ENCODE measurements around the gene EIF3A.
A peak's percentile ranks its signal among the peaks of the same experiment; 100 is the strongest.
"Not testable (repeated sequence)": the region's sequence is repeated elsewhere in the genome, so short reads cannot be mapped to it uniquely, and the experiment has no call there.

The EIF3A gene

DNA sequence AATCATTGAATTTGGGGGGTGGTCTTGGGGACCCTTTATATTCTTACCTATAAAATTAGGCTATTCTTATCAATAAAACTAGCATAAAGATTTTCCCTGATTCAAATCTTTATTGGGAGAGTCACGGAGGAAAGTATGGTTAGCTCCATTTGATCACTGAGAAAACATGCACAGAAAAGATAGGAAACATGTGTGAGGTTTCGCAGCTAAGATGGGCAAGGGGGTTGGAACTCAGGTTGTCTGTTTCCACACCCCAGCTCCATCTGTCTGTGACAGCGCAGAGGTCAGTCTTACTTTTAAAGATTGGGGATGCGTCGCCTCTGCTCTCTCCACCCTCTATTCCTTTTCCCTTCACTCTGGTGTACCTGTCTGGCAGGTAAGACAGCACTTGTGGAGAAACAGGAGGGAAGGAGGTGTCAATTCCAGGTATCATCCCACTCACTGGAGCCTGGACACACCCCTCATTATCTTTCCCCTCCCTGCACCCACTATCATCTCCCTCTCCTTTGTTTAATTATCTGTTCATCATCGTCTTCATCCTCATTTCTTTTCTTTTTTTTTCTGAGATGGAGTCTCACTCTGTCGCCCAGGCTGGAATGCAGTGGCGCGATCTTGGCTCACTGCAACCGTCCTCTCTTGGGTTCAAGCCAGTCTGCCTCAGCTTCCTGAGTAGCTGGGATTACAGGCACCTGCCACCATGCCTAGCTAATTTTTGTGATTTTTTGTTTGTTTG lies 20.9 kb upstream of the EIF3A start:
- no peak for DNase-seq

DNA sequence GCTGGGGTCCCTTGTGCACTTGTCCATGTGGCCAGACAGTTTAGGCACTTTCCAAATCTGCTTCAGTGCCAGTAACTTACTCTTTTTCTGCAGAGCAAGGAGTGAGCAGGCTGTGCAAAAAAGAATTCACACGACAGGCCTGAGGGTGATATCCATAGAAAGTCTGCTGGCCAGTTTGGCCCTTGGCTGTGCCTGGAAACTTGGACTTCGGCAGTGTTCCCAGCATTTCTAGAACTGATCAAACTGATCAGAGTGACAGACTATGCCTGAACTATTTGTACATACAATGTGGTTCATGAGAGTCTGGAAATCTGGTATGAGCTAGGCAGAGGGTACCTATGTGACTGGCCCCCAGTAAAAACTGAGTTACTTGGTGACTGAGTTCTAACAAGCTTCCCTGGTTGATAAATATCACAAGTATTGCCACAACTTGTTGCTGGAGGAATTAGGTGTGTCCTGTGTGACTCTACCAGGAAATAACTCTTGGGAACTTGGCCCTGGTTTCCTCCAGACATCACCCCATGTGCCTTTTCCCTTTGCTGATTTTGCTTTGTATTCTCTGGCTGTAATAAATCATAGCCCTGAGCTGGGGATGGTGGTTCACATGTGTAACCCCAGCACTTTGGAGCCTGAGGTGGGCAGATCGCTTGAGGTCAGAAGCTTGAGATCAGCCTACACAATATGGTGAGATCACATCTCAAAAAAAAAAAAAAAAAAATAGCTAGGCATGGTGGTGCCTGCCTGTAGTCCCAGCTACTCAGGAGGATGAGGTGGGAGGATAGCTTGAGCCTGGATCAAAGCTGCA lies 20.0 kb upstream of the EIF3A start:
- DNase-seq, result no peak

DNA sequence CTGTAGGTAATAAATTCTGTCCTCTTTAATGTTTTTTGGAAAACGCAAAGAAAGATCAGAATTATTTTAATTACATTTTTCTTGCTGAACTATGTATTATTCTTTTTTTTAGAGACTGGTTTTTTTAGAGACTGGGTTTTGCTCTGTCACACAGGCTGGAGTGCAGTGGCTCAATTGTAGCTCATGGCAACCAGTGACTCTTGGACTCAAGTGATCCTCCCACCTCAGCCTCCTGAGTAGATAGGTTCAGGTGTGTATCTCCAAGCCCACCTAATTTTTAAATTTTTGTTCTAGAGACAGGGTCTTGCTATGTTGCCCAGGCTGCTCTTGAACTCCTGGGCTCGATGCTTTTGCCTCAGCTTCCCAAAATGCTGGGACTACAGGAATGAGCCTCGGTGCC lies 18.0 kb upstream of the EIF3A start:
- DNase-seq, result no peak

DNA sequence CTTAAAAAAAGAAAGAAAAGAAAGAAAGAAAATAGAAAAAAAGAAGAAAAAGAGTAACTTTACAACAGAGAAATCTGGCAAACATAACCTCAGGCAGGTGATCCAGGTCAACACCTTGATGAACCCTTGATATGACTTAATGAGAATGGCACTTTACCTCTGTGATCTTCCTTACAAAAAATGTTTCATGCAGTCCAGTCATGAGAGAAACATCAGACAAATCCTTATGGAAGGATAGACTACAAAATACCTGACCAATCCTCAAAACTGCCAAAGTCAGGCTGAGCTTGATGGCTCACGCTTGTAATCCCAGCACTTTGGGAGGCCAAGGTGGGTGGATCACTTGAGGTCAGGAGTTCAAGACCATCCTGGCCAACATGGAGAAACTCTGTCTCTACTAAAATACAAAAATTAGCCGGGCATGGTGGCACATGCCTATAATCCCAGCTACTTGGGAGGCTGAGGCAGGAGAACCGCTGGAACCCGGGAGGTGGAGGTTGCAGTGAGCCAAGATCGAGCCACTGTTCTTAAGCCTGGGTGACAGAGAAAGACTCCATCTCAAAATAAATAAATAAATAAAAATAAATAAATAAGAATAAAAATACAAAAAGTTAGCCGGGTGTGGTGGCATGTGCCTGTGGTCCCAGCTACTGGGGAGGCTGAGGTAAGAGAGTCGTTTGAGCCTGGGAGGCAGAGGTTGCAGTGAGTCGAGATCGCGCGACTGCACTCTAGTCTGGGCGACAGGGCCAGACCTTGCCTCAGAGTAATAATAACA lies 16.2 kb upstream of the EIF3A start:
- DNase-seq, result not testable (repeated sequence)

DNA sequence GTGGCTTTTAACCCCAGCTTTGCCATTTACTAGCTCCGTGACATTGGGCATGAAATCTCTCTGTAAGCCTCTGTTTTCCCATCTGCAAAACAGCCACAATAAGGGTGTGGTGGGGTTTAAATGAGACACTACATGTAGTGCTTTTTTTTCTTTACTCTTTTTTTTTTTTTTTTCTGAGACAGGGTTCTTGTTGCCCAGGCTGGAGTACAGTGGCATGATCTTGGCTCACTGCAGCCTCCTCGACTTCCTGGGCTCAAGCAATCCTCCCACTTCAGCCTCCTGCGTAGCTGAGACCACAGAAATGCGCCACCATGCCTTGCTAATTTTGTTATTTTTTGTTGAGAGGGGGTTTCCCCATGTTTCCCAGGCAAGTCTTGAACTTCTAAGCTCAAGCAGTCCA lies 15.0 kb upstream of the EIF3A start:
- DNase-seq, result no peak

DNA sequence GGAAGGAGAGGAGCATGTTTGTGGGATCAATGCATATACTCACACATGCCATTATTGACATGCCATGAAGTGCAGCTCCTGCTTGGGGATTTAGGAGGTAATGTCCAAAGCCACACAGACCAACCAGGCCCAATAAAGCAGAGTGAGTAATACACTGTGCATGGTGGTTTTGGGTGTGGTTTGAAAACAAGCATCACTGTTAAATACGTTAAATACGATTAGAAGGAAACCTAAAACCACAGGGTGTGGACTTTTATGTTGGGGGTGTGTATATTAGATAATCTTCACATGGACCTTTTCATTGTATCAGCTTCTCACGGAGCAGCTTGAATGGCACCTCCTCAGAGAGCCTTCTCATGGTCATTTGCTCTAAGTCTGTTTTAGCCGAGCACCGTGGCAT lies 10.4 kb upstream of the EIF3A start:
- DNase-seq, result peak; percentile 83

DNA sequence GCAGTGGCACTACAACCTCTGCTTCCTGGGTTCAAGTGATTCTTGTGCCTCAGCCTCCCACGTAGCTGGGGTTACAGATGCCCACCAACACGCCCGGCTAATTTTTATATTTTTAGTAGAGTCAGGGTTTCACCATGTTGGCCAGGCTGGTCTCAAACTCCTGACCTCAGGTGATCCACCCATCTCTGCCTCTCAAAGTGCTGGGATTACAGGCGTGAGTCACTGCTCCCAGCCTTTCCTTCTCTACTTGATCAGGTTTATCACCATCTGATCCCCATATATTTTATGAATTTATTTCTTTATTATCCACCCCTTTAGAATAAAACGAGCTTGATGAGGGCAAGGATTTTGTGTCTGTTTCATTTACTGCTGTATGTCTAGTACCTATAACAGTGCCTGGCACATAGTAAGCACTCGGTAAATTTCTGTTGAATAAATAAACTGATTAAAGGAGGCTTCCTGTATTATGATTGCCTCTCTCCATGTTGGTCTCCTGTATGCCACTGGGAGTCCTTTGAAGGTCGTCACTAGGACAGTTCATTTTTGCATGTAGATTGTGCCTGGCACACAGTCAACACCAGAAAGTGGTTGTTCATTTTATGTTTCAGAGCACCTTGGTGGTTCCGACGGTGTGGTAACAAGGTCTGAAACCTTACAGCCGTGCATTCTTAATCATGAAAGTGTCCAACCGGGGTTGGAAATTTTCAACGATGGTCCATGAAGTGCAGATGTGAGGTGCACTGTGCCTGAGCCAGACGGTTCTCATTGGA lies 9.6 kb upstream of the EIF3A start:
- no peak for DNase-seq

DNA sequence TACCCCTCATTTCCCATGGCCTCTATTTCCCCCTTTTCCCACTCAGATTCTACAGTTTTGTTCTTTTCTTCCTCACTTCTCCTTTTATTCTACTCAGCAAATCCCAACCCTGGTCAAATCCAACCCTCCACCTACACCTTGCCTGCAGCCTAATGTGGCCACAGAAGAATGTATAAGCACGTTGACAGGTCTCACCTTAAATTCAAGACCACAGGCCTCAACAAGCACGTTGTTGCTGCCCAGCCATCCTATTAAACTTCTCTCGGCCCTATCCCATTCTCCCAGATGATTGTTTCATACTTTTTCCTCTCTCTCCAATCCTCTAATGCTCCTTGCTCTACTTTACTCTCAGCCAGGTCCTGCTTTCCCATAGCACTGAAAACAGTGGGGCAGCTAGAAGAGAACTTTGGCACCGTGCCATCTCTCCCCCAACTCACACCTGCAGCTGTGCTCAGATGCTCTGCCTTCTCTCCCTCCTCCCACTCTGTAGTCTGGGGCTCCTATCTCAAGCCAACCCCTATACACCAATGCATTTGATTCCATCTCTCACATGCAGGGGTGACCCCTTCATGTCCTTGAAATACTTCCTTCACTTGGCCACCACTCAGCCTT lies 6.8 kb upstream of the EIF3A start:
- no peak for DNase-seq

DNA sequence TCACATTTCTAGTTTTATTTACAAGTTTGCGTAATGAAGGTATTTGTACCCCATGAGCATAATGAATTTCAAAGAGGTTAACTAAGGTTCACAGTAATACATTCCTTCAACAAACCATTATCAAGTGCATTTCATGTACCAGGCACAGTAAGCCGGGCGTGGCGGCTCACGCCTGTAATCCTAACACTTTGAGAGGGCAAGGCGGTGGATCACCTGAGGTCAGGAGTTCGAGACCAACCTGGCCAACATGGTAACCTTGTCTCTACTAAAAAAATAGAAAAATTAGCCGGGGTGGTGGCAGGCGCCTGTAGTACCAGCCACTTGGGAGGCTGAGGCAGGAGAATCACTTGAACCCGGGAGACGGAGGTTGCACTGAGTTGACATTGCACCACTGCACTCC lies 4.3 kb upstream of the EIF3A start:
- no peak for DNase-seq

DNA sequence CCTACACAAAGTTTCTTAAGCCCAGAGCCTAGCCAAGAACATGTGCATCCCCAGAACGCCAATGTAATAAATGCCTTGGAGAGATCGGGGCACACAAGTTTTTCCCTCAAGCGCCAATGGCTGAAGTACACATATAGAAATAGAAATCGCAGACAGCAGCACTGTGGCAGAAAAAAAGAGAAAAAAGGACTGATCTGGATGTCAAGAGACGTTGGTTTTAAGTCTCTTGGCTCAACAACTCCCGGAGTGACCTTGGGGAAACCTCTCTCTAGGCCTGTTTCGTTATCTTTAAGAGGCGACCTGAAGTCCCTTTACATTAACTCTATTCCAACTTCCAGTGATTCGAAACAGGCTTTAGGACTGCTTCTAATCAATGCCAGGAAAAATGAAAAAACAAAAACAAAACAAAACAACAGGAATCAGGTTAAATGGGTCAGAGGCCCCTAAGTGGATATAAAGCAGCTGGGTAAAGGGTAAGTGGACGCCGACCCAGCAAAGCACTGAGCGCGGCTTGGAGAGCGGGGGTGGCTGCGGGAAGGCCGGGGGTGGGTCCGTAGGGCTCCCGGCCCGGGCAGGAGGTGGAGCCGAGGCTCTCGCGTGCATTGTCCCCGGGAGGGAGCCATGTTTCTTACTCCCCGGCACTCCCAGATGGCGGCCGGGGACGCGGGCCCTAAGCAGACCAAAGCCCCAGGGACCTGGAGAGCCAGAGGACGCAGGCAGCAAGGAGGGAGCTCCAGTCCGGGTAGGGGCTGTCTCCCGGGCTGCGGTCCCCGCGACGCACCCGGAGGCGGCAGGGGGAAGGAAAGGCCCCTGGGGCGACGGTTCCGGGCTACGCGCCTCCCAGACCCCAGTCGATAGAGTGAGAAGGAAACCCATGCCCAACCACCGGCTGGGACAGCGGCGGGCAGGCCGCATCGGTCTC lies 757 bp downstream of the EIF3A start:
- peak; percentile 78 for DNase-seq

DNA sequence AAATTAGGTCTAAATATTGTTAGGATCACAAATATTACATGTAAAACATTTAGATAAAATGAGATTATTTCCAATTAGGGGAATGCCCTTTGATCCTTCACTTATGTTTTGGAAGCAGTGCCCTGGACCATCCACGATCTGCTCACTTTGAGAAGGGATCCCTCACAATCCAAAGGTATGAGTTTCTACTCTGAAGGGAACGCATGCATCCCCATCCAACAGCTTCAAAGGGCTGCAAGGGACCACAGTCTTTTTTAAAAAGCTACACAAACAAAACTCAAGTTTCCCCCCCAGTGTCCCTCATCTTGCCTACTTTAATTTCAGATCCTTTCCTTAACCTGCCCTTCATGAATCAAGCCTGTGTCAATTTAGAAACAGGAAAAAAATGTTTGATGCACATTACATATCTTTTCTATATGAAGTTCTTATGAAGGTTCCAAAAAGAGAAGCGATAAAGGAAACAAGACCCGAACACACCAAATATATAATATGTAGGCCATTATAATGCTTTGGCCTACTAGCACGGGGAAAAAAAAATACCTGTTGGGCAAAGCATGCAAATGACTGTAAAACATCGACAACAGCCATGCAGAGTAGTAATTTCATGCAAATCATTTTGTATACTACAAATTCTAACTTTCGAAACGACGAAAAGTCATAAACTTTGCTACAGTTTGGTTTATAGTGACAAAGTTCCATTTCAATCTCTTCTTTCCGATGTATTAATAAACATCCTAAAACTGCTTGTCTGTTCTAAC lies 2.0 kb downstream of the EIF3A start:
- DNase-seq, result no peak

DNA sequence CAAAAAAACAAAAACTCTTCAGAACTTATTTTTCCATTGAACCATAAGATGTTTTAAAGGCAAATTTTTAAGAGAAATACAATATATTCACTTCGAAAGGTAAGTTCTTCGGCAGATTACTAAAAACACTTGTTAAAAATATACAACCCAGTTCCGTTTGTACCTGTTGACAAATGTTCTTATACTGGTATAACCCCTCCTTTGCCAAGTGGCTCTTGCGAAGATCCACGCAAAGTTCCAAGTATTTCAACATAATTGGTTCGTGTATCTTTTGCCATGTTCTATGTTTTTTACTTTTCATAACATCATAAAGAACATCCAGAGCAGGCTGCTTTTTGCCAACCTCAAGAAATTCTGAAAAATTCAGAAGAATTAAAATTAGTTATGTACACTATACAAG lies 7.0 kb downstream of the EIF3A start:
- no peak for DNase-seq

DNA sequence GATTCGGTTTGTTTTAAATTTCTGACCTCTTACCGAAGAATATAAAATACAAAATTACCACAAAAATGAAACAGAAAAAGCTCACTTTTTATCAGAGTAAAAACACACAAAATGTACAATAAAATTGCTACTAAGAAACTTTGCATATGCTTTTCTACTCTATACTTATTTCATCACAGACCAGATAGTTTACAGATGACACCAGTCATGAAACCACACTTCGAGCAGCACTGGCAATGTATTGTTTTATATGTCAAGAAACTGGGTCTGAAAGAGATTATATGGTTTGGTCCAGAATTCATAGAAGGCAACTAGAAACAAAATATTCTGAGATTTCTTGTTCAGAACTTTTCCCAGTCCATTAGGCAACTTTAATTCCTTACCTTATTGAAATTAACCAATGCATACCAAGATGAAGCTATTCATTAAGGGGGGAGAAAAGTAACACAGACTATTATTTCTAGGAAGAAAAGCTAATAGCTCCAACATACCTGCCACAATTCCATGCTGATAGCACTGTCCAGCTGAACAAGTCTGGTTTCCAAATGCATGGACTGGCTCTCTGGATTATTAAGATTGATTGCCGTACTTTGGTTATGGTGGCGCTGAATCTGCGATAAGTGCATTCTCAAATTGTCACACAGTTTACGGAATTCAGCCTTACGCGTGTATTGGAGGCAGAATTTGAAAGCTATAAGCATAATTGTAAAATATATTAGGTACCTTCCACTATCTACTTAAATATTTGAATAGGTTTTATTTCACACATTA lies 10.0 kb downstream of the EIF3A start:
- no peak for DNase-seq

DNA sequence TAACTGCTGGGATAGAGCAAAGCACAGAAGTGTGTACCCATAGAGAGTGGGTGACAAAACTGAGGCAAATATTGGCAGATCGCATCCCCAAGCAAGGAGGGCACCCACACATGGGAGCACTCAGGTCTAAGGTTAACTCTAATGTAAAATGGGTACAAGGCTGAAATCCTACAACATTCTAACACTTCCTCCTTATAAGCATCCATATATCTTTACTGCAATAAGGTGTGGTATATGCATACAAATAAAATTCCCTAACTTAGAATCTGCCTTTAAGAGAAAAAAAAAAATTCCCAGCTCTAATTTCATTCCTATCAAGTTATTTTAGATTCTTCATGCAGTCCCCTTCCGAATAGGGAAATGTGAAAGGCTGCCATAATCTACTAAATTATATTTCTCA lies 18.7 kb downstream of the EIF3A start:
- DNase-seq, result no peak

DNA sequence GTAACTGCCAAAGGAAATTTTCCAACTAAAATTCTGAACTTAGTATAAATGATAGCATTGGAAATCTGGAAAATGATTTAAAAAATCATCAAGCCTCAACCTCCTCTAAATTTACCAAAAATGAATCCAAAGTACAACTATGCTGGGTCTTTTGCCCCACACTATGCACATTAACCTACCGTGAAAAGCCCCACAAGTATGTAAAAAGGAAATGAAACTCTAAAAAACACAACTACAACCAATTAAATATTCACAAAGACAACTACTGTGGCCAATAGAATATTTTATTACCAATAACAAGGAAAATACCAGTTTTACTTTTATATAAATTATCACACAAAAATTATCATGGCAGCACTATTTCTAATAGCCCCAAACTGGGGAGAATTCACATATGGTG lies 19.3 kb downstream of the EIF3A start:
- DNase-seq, result no peak

DNA sequence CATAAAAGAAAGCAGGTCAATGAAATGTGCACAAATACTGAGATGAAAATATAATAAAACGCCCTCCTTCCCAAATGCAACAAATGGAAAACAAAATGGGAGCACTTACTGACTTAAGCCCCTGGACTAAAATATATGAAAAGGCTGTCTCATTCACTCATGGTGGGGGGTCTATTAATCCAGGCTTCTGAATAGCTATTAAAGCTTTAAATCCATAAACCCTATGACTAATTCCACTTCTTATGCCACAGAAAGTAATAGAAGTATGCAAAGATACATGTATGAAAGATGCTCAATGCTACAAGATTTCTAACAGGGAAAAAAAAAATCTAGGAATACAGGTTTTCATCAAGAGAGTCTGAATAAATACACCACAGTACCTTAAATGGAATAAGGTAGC lies 20.5 kb downstream of the EIF3A start:
- no peak for DNase-seq

DNA sequence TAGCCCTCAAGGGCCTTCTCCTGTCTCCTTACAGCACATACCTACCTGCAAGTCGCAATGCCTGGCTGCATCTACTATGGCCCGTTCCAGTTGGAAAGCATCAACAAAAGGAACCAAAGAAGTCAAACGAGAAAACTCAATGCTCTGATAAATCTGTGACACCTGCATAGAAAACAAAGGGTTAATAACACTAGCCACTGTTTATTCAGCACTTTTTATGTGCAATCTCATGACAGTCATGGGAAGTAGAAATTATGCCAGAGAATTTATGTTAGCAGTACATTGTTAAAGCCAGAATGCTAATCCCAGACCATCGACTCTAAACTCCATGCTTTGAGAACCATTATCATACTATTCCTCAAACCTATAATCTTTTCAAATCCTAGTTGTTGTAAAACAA lies 21.1 kb downstream of the EIF3A start:
- no peak for DNase-seq

DNA sequence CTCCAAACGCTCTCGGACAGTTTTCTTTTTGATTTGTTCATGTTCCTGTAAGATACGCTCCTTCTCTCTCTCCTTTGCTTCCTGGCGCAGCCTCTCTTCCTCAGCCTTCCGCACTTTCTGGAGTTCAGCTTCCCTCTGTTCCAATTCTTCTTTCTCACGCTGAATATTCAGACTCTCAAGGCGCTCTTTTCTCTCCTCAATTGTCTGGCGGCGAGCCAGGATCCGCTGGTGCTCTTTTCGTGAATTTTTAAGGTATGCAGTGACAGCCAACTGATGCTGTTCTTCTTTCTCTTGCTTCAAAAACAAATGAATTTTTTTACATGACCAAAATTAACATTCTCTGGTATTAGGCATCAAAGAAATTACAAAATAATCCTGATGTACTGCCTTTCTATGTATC lies 22.6 kb downstream of the EIF3A start:
- no peak for DNase-seq

DNA sequence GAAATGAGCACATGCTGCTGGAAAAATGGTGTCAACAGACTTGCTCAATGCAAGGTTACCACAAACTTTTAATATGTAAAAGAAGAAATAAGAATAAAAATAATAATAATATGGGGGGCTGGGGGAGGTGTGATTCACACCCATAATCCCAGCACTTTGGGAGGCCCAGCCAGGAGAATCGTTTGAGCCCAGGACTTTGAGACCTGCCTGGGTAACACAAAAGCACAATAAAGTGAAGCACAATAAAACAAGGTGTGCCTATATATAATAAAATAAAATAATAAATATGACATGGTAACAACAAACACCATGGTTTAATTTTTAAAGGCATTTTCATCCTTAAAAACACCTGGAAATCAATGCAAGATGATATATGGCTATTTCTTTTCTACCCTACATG lies 25.1 kb downstream of the EIF3A start:
- DNase-seq, result no peak

DNA sequence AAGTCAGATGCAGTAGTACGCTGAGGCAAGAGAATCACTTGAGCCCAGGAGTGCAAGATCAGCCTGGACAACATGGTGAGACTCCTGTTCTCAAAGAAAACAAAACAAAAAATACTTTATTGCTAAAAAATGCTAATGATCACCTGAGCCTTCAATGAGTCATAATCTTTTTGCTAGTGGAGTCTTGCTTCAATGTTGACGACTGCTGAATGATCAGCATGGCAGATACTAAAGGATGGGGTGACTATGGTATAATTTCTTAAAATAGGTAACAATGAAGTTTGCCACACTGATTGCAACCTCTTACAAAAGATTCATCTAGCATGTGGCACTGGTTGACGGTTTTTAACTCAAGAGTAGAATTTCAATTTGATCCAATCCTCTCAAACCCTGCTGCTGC lies 28.8 kb downstream of the EIF3A start:
- no peak for DNase-seq

Data from fibroblast of skin of back (primary cell).